Osteoblast (primary cell): Measurements from ENCODE around the gene EMD. TPM values are rescaled to one million over a fixed set of nuclear protein-coding genes. Genes with fewer than 3 reads are reported as not detected.

ENCODE experiments used
- DNase-seq: peaks from one replicate; pipeline ENCODE4 v3.0.0; 2011; ENCODE audit warnings: low spot score, mixed read lengths; ENCODE audit not compliant: insufficient read length; ENCODE audit errors: missing footprints
- H2AFZ ChIP-seq: 2 replicates; pipeline ENCODE4 v1.6.0; 2011; ENCODE audit warnings: mild to moderate bottlenecking, low read length
- H3K27ac ChIP-seq: 2 replicates; pipeline ENCODE4 v1.5.1; 2011; ENCODE audit warnings: mild to moderate bottlenecking, low read depth, low read length, moderate library complexity
- H3K27me3 ChIP-seq: 2 replicates; pipeline ENCODE4 v1.6.0; 2012; ENCODE audit warnings: mild to moderate bottlenecking, control low read depth, inconsistent platforms, low read length, moderate library complexity; ENCODE audit not compliant: insufficient read depth
- H3K36me3 ChIP-seq: 2 replicates; pipeline ENCODE4 v1.5.1; 2011; ENCODE audit warnings: mild to moderate bottlenecking, low read length, control low read depth, moderate library complexity; ENCODE audit not compliant: insufficient read depth
- H3K4me1 ChIP-seq: 2 replicates; pipeline ENCODE4 v1.5.1; 2011; ENCODE audit warnings: mild to moderate bottlenecking, low read length, control low read depth, moderate library complexity; ENCODE audit not compliant: insufficient read depth
- H3K4me2 ChIP-seq: 2 replicates; pipeline ENCODE4 v1.6.0; 2011; ENCODE audit warnings: mild to moderate bottlenecking, low read length; ENCODE audit not compliant: insufficient read depth
- H3K4me3 ChIP-seq: fragments of 200-600 bp; sonication (generic); 3 replicates; pipeline ENCODE4 v1.5.1; 2012; ENCODE audit warnings: mild to moderate bottlenecking, low read length, inconsistent platforms; ENCODE audit not compliant: insufficient read depth
- H3K79me2 ChIP-seq: 2 replicates; pipeline ENCODE4 v1.6.0; 2012; ENCODE audit warnings: mild to moderate bottlenecking, low read length, control low read depth, inconsistent platforms; ENCODE audit not compliant: insufficient read depth
- H3K9me3 ChIP-seq: 2 replicates; pipeline ENCODE4 v1.5.1; 2011; ENCODE audit warnings: low read depth, low read length, control low read depth
- H4K20me1 ChIP-seq: 2 replicates; pipeline ENCODE4 v1.6.0; 2012; ENCODE audit warnings: mild to moderate bottlenecking, low read length, control low read depth; ENCODE audit not compliant: insufficient read depth
- total RNA-seq: library from RNA; depleted of rRNA; stranded (reverse); fragments of >200 nt; gene quantifications from 2 replicates; pipeline ENCODE4 v1.2.3, GENCODE V29; 2012
- TF ChIP-seq, protein P1 (sequence below): IDR thresholded peaks from 2 replicates; pipeline ENCODE4 v1.5.1; 2011; ENCODE audit warnings: mild to moderate bottlenecking, low read depth, low read length, moderate library complexity; ENCODE audit errors: extremely low read depth

EMD gene
- total RNA-seq, 1 donor = 29.7 TPM

DNA sequence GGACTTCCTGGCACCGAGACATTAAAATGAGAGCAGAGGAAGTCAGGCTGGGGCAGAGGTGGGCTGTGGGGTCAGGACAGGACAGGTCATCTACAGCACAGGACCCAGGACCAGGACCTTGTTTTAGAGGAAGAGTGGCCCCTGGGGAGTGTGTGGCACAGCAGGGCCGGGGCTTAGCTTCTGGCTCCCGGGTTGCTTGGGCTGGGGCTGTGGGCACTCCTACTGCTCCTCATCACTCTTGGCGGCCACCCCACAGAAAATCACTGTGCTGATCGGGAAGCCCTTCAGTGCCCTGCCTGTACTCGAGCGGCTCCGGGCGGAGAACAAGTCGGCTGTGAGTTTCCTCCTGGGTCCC is 41.3 kb downstream of the EMD start:
- Histone ChIP-seq H3K27me3 (no peaks in the 10 kb centered on the region), H2AFZ (no peak overlapping the region), H3K79me2 (no peaks in the 10 kb centered on the region), H3K36me3 (no peaks in the 10 kb centered on the region), H3K9me3 (no peaks in the 10 kb centered on the region), H3K4me1 (no peaks in the 10 kb centered on the region), H3K4me2 (no peak overlapping the region), H3K4me3 (no peak overlapping the region), H3K27ac (no peak overlapping the region), H4K20me1 (no peaks in the 10 kb centered on the region)
- TF ChIP-seq, protein P1, sequence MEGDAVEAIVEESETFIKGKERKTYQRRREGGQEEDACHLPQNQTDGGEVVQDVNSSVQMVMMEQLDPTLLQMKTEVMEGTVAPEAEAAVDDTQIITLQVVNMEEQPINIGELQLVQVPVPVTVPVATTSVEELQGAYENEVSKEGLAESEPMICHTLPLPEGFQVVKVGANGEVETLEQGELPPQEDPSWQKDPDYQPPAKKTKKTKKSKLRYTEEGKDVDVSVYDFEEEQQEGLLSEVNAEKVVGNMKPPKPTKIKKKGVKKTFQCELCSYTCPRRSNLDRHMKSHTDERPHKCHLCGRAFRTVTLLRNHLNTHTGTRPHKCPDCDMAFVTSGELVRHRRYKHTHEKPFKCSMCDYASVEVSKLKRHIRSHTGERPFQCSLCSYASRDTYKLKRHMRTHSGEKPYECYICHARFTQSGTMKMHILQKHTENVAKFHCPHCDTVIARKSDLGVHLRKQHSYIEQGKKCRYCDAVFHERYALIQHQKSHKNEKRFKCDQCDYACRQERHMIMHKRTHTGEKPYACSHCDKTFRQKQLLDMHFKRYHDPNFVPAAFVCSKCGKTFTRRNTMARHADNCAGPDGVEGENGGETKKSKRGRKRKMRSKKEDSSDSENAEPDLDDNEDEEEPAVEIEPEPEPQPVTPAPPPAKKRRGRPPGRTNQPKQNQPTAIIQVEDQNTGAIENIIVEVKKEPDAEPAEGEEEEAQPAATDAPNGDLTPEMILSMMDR = no peak
- no peak for DNase-seq

GRCh38 chrX:154426916-154427770 is 48.0 kb downstream of the EMD start:
- no peak overlapping the region for H2AFZ ChIP-seq
- no peaks in the 10 kb centered on the region for H3K36me3 ChIP-seq
- H3K4me1 ChIP-seq = peaks cover 7% of the 10 kb centered on the region
- H3K4me2 ChIP-seq = no peak overlapping the region
- H3K27ac ChIP-seq = no peak overlapping the region
- no peaks in the 10 kb centered on the region for H3K9me3 ChIP-seq
- H4K20me1 ChIP-seq = peaks cover 6% of the 10 kb centered on the region
- H3K27me3 ChIP-seq = no peaks in the 10 kb centered on the region
- H3K4me3 ChIP-seq = no peak overlapping the region
- H3K79me2 ChIP-seq = peaks cover 29% of the 10 kb centered on the region
- TF ChIP-seq, protein P1 = no peak
- no peak for DNase-seq

GRCh38 chrX:154428176-154429171 is 49.4 kb downstream of the EMD start, which contains the start of gene ATP6AP1:
Gene ATP6AP1 (plus strand): TSS chrX:154428677. CDS start chrX:154428693, 16 bp downstream.
- H3K36me3 ChIP-seq = peaks cover 4% of the 10 kb centered on the region
- H3K27ac ChIP-seq = no peak within 1 kb of the TSS
- H3K27me3 ChIP-seq = no peaks in the 10 kb centered on the region
- H3K4me3 ChIP-seq = peak within 1 kb of the TSS; percentile 79
- H3K4me1 ChIP-seq = peaks cover 7% of the 10 kb centered on the region
- H3K79me2 ChIP-seq = peaks cover 29% of the 10 kb centered on the region
- H3K4me2 ChIP-seq = peak within 1 kb of the TSS; percentile 89
- H4K20me1 ChIP-seq = peaks cover 10% of the 10 kb centered on the region
- no peaks in the 10 kb centered on the region for H3K9me3 ChIP-seq
- peak within 1 kb of the TSS; percentile 29 for H2AFZ ChIP-seq
- DNase-seq = peak; percentile 99
- TF ChIP-seq, protein P1 = no peak

GRCh38 chrX:154429711-154430110 is 50.6 kb downstream of the EMD start:
- H3K4me2 ChIP-seq = peak overlapping the region; percentile 89
- TF ChIP-seq, protein P1 = no peak
- DNase-seq = peak; percentile 77
- H3K79me2 ChIP-seq = peaks cover 29% of the 10 kb centered on the region
- peaks cover 10% of the 10 kb centered on the region for H4K20me1 ChIP-seq
- H3K27me3 ChIP-seq = no peaks in the 10 kb centered on the region
- no peak overlapping the region for H2AFZ ChIP-seq
- no peak overlapping the region for H3K27ac ChIP-seq
- H3K4me1 ChIP-seq = peaks cover 7% of the 10 kb centered on the region
- H3K9me3 ChIP-seq = no peaks in the 10 kb centered on the region
- H3K4me3 ChIP-seq = peak overlapping the region; percentile 79
- H3K36me3 ChIP-seq = peaks cover 12% of the 10 kb centered on the region
